Hepatocyte (in vitro differentiated cells): Measurements from ENCODE around the gene EEFSEC. TPM values are rescaled to one million over a fixed set of nuclear protein-coding genes. Genes with fewer than 3 reads are reported as not detected.

Experiments used
- DNase-seq: peaks from one replicate; pipeline ENCODE4 v3.0.0-alpha.2; 2016; ENCODE audit warnings: low spot score
- H2AFZ ChIP-seq: fragments of 200-600 bp; sonication (generic); 2 replicates; pipeline ENCODE4 v1.6.0; 2016; ENCODE audit warnings: antibody characterized with exemption, mild to moderate bottlenecking
- H3K27ac ChIP-seq: fragments of 200-600 bp; sonication (generic); 2 replicates; pipeline ENCODE4 v1.5.1; 2016; ENCODE audit warnings: mild to moderate bottlenecking
- H3K27me3 ChIP-seq: fragments of 200-600 bp; sonication (generic); 2 replicates; pipeline ENCODE4 v1.6.1; 2016
- H3K36me3 ChIP-seq: fragments of 200-600 bp; sonication (generic); replicated peaks from 2 replicates; pipeline ENCODE4 v1.5.1; 2016; ENCODE audit warnings: low read depth; ENCODE audit not compliant: insufficient read depth
- H3K4me1 ChIP-seq: fragments of 200-600 bp; sonication (generic); 2 replicates; pipeline ENCODE4 v1.5.1; 2016; ENCODE audit warnings: mild to moderate bottlenecking, moderate library complexity; ENCODE audit not compliant: insufficient read depth
- H3K4me2 ChIP-seq: fragments of 200-600 bp; sonication (generic); 2 replicates; pipeline ENCODE4 v1.6.0; 2016
- H3K4me3 ChIP-seq: fragments of 200-600 bp; sonication (generic); 2 replicates; pipeline ENCODE4 v1.5.1; 2016; ENCODE audit warnings: mild to moderate bottlenecking
- H3K79me2 ChIP-seq: fragments of 200-600 bp; sonication (generic); 2 replicates; pipeline ENCODE4 v1.6.0; 2017; ENCODE audit warnings: mild to moderate bottlenecking
- H3K9me2 ChIP-seq: fragments of 200-600 bp; sonication (generic); replicated peaks from 2 replicates; pipeline ENCODE4 v1.6.0; 2017; ENCODE audit warnings: mild to moderate bottlenecking; ENCODE audit not compliant: insufficient read depth
- H3K9me3 ChIP-seq: fragments of 200-600 bp; sonication (generic); 2 replicates; pipeline ENCODE4 v1.5.1; 2016; ENCODE audit warnings: low read depth, mild to moderate bottlenecking
- H4K20me1 ChIP-seq: fragments of 200-600 bp; sonication (generic); 2 replicates; pipeline ENCODE4 v1.6.0; 2016; ENCODE audit warnings: mild to moderate bottlenecking; ENCODE audit not compliant: insufficient read depth, poor library complexity, severe bottlenecking
- CTCF ChIP-seq: fragments of 200-600 bp; sonication (generic); IDR thresholded peaks from 2 replicates; pipeline ENCODE4 v1.5.1; 2016; ENCODE audit warnings: antibody characterized with exemption, mild to moderate bottlenecking; ENCODE audit not compliant: poor library complexity
- EZH2 ChIP-seq: fragments of 200-600 bp; sonication (generic); IDR thresholded peaks from 2 replicates; pipeline ENCODE4 v1.6.1; 2016; ENCODE audit warnings: antibody characterized with exemption, mild to moderate bottlenecking, borderline replicate concordance
- EZH2phosphoT487 ChIP-seq: fragments of 200-600 bp; sonication (generic); IDR thresholded peaks from one replicate; pipeline ENCODE4 v1.6.1; 2018; ENCODE audit warnings: antibody characterized with exemption, mild to moderate bottlenecking, low read depth, moderate library complexity; ENCODE audit not compliant: unreplicated experiment, severe bottlenecking
- WGBS: methylation state at CpG from one replicate; pipeline ENCODE4 v1.1.6; 2016; ENCODE audit warnings: low lambda C conversion rate; ENCODE audit errors: missing lambda C conversion rate; 5-methylcytosine and 5-hydroxymethylcytosine counted together
- polyA plus RNA-seq: library from polyadenylated mRNA; unstranded; fragments of >200 nt; fragmentation: Nextera tagmentation; extraction: Ambion mirVana; gene quantifications from 2 replicates; pipeline ENCODE4 v1.2.1, GENCODE V29; 2016
- total RNA-seq: library from RNA; depleted of rRNA; stranded (reverse); fragments of >200 nt; gene quantifications from 2 replicates; pipeline ENCODE4 v1.2.3, GENCODE V29; 2014

The EEFSEC gene
- total and polyA plus RNA-seq, 2 experiments from 2014 or later, result 9.8 to 17.5 TPM

GRCh38 chr3:128167973-128168674 is 14.8 kb downstream of the EEFSEC start:
- Histone ChIP-seq H3K36me3 (no peaks in the 10 kb centered on the region), H4K20me1 (no peaks in the 10 kb centered on the region), H3K4me3 (no peak overlapping the region), H3K4me1 (peaks cover 25% of the 10 kb centered on the region), H2AFZ (no peak overlapping the region), H3K27ac (peak overlapping the region; percentile 80), H3K9me3 (no peaks in the 10 kb centered on the region), H3K27me3 (no peaks in the 10 kb centered on the region), H3K79me2 (peaks cover 3% of the 10 kb centered on the region), H3K9me2 (no peaks in the 10 kb centered on the region), H3K4me2 (peak overlapping the region; percentile 68)
- TF ChIP-seq EZH2phosphoT487 (no peak), CTCF (no peak), EZH2 (no peak)
- 22% methylated on average over 5 of the region's 5 CpGs for WGBS
- DNase-seq, result peak; percentile 39

- Histone ChIP-seq H3K79me2 (peaks cover 3% of the 10 kb centered on the region), H3K36me3 (no peaks in the 10 kb centered on the region), H2AFZ (no peak overlapping the region), H3K9me3 (no peaks in the 10 kb centered on the region), H3K4me2 (no peak overlapping the region), H3K4me1 (peaks cover 25% of the 10 kb centered on the region), H3K9me2 (no peaks in the 10 kb centered on the region), H4K20me1 (no peaks in the 10 kb centered on the region), H3K27me3 (no peaks in the 10 kb centered on the region), H3K27ac (peak overlapping the region; percentile 80), H3K4me3 (no peak overlapping the region)
- no peak for DNase-seq
- WGBS, result 90% methylated on average over 4 of the region's 4 CpGs
- TF ChIP-seq CTCF (no peak), EZH2phosphoT487 (no peak), EZH2 (no peak)
These were observed 15.6 kb downstream of the EEFSEC start for GRCh38 chr3:128168836-128169235.

- Histone ChIP-seq H3K9me3 (no peaks in the 10 kb centered on the region), H3K79me2 (peaks cover 3% of the 10 kb centered on the region), H3K4me2 (no peak overlapping the region), H3K4me3 (no peak overlapping the region), H3K36me3 (no peaks in the 10 kb centered on the region), H3K9me2 (no peaks in the 10 kb centered on the region), H3K27me3 (no peaks in the 10 kb centered on the region), H4K20me1 (no peaks in the 10 kb centered on the region), H2AFZ (no peak overlapping the region), H3K27ac (no peak overlapping the region), H3K4me1 (peaks cover 33% of the 10 kb centered on the region)
- TF ChIP-seq CTCF (peak; percentile 91), EZH2 (no peak)
- WGBS, result 12% methylated on average over 5 of the region's 5 CpGs
- DNase-seq, result peak; percentile 86
These were observed 17.7 kb downstream of the EEFSEC start for GRCh38 chr3:128170866-128171516.
